PC-9 (cell line): ENCODE measurements around the gene ZNF407. TPM values are rescaled to one million over a fixed set of nuclear protein-coding genes. Genes with fewer than 3 reads are reported as not detected.

Source experiments
- BruUV-seq: library from RNA; stranded (reverse); fragments of 400-500 nt; replicated peaks from 2 replicates; lab custom pipeline; 2021; lab: Mats Ljungman, UMichigan
- CTCF ChIA-PET: fragments of 300-600 bp; sonication (Branson Sonifier 250); formaldehyde crosslinking; loops from one replicate; lab custom pipeline; 2022; ENCODE audit warnings: antibody characterized with exemption; lab: Charles Lee
- POLR2A ChIA-PET: fragments of 300-600 bp; sonication (Branson Sonifier 250); formaldehyde crosslinking; loops from one replicate; lab custom pipeline; 2022; ENCODE audit warnings: antibody characterized with exemption; ENCODE audit not compliant: unreplicated experiment; lab: Charles Lee
- DNase-seq, 2 experiments: peaks; one replicate each; pipeline versions ENCODE4 v3.0.0 to v3.0.0-alpha.2; 2015 to 2022; ENCODE audit warnings: mixed read lengths in 1 of 2
- H2AFZ ChIP-seq: fragments of 200-600 bp; sonication (generic); 2 replicates; pipeline ENCODE4 v1.8.1; 2017; ENCODE audit warnings: antibody characterized with exemption
- H3F3A ChIP-seq: fragments of 200-600 bp; sonication (generic); 2 replicates; pipeline ENCODE4 v1.8.1; 2017; ENCODE audit warnings: antibody characterized with exemption, mild to moderate bottlenecking, low read depth; ENCODE audit not compliant: insufficient read depth
- H3K27ac ChIP-seq: fragments of 200-600 bp; sonication (generic); 2 replicates; pipeline ENCODE4 v1.6.1; 2016; ENCODE audit warnings: mixed run types
- H3K27me3 ChIP-seq: fragments of 200-600 bp; sonication (generic); 2 replicates; pipeline ENCODE4 v1.6.1; 2016; ENCODE audit warnings: low read depth, mixed run types; ENCODE audit not compliant: insufficient read depth
- H3K36me3 ChIP-seq: fragments of 200-600 bp; sonication (generic); 2 replicates; pipeline ENCODE4 v1.6.1; 2016; ENCODE audit warnings: low read depth, mixed run types
- H3K4me1 ChIP-seq: fragments of 200-600 bp; sonication (generic); replicated peaks from 2 replicates; pipeline ENCODE4 v1.6.1; 2016; ENCODE audit warnings: mixed run types; ENCODE audit not compliant: insufficient read depth
- H3K4me2 ChIP-seq: fragments of 200-600 bp; sonication (generic); 2 replicates; pipeline ENCODE4 v1.6.1; 2017; ENCODE audit warnings: mixed run types
- H3K4me3 ChIP-seq: fragments of 200-600 bp; sonication (generic); 2 replicates; pipeline ENCODE4 v1.6.1; 2016; ENCODE audit warnings: mixed run types
- H3K79me2 ChIP-seq: fragments of 200-600 bp; sonication (generic); 2 replicates; pipeline ENCODE4 v1.6.1; 2017; ENCODE audit warnings: low read depth, mixed run types
- H3K9me2 ChIP-seq: fragments of 200-600 bp; sonication (generic); 2 replicates; pipeline ENCODE4 v1.8.1; 2017; ENCODE audit warnings: mild to moderate bottlenecking; ENCODE audit not compliant: insufficient read depth
- H3K9me3 ChIP-seq: fragments of 200-600 bp; sonication (generic); 2 replicates; pipeline ENCODE4 v1.8.1; 2016; ENCODE audit warnings: low read depth; ENCODE audit not compliant: insufficient read depth
- H4K20me1 ChIP-seq: fragments of 200-600 bp; sonication (generic); 2 replicates; pipeline ENCODE4 v1.8.1; 2017; ENCODE audit not compliant: insufficient read depth
- CTCF ChIP-seq: fragments of 200-600 bp; sonication (generic); conservative IDR thresholded peaks from 2 replicates; pipeline ENCODE4 v1.6.1; 2017; ENCODE audit warnings: mixed run types, antibody characterized with exemption, mild to moderate bottlenecking, moderate library complexity
- EZH2 ChIP-seq: fragments of 200-600 bp; sonication (generic); IDR thresholded peaks from 2 replicates; pipeline ENCODE4 v1.8.0; 2017; ENCODE audit warnings: antibody characterized with exemption, low read depth
- intact Hi-C: fragments of 100-400 bp; cut with micrococcal nuclease; formaldehyde crosslinking; loops from one replicate; pipeline ENCODE4 v1.10.0; 2022; ENCODE audit not compliant: unreplicated experiment
- total RNA-seq: library from RNA; stranded (reverse); gene quantifications from 2 replicates; pipeline ENCODE4 v1.2.3, GENCODE V29; 2021

ZNF407 gene
- total RNA-seq, 1 experiment from 2014 or later: 13.4 TPM

- H3K9me3 ChIP-seq: no peaks in the 10 kb centered on the region
- H3K4me3 ChIP-seq: no peak overlapping the region
- no peaks in the 10 kb centered on the region for H4K20me1 ChIP-seq
- H3K4me2 ChIP-seq: no peak overlapping the region
- DNase-seq: no peak
- H3F3A ChIP-seq: no peaks in the 10 kb centered on the region
- ChIA-PET POLR2A (no interaction called here), CTCF (no interaction called here)
- no peaks in the 10 kb centered on the region for H3K9me2 ChIP-seq
- no peaks in the 10 kb centered on the region for H3K27me3 ChIP-seq
- H3K4me1 ChIP-seq: peaks cover 5% of the 10 kb centered on the region
- no peaks in the 10 kb centered on the region for H3K36me3 ChIP-seq
- no peak overlapping the region for H2AFZ ChIP-seq
- H3K79me2 ChIP-seq: no peaks in the 10 kb centered on the region
- no peak for TF ChIP-seq EZH2
- no peak for TF ChIP-seq CTCF
- intact Hi-C loops: no loop called here
- BruUV-seq: no TSS peak
- H3K27ac ChIP-seq: no peak overlapping the region
These were observed 201.9 kb downstream of the ZNF407 start for GRCh38 chr18:74799542-74799941.

GRCh38 chr18:74800098-74800497 is 202.4 kb downstream of the ZNF407 start:
- intact Hi-C loops: no loop called here
- ChIA-PET CTCF (no interaction called here), POLR2A (no interaction called here)
- Histone ChIP-seq H3K27me3 (no peaks in the 10 kb centered on the region), H3K4me2 (no peak overlapping the region), H3K9me2 (no peaks in the 10 kb centered on the region), H3K4me3 (no peak overlapping the region), H3K27ac (no peak overlapping the region), H2AFZ (no peak overlapping the region), H3K9me3 (no peaks in the 10 kb centered on the region), H3K79me2 (no peaks in the 10 kb centered on the region), H3K4me1 (peaks cover 5% of the 10 kb centered on the region), H3K36me3 (no peaks in the 10 kb centered on the region), H3F3A (no peaks in the 10 kb centered on the region), H4K20me1 (no peaks in the 10 kb centered on the region)
- BruUV-seq: no TSS peak
- TF ChIP-seq CTCF (no peak), EZH2 (no peak)
- no peak for DNase-seq

GRCh38 chr18:74803117-74803516 is 205.4 kb downstream of the ZNF407 start:
- H2AFZ ChIP-seq: no peak overlapping the region
- no peaks in the 10 kb centered on the region for H3K9me2 ChIP-seq
- H3K79me2 ChIP-seq: no peaks in the 10 kb centered on the region
- H3K36me3 ChIP-seq: no peaks in the 10 kb centered on the region
- no peaks in the 10 kb centered on the region for H4K20me1 ChIP-seq
- H3K27me3 ChIP-seq: no peaks in the 10 kb centered on the region
- H3K4me3 ChIP-seq: no peak overlapping the region
- CTCF ChIA-PET: no interaction called here
- peaks cover 19% of the 10 kb centered on the region for H3F3A ChIP-seq
- peaks cover 22% of the 10 kb centered on the region for H3K4me1 ChIP-seq
- no peak overlapping the region for H3K27ac ChIP-seq
- no peaks in the 10 kb centered on the region for H3K9me3 ChIP-seq
- TF ChIP-seq EZH2: no peak
- TF ChIP-seq CTCF: no peak
- intact Hi-C loops: no loop called here
- no peak overlapping the region for H3K4me2 ChIP-seq
- no TSS peak for BruUV-seq
- no peak for DNase-seq
- POLR2A ChIA-PET: no interaction called here
